ENCODE measurements around the gene HBD. TPM values are rescaled to one million over a fixed set of nuclear protein-coding genes. Genes with fewer than 3 reads are reported as not detected.

The HBD gene
- total RNA-seq, 1 experiment from 2014 or later = not detected

DNA sequence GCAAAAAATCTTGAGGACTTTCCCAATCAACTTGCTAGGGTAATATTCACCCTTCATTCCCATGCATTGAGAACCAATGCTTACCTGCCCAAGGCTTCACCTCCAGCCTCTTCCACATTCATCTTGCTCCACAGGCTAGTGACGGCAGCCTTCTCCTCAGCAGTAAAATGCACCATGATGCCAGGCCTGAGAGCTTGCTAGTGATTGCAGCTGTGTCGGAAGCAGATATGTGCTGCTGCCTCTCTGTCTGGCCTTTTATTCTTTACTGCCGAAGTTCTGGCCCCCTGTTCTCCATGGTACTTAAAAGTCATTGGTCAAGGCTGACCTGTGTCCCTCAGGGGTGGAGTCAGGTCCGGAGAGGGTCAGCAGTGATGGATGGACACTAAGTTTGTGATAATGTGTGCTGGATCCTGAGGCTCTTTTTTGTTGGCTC is 35.4 kb upstream of the HBD start, which contains the start of gene HBE1:
Gene HBE1, minus strand, starts transcription at position 231 of the 433 bp plus-strand sequence. Its CDS starts 55 bp downstream, at position 176.
- Mint-ChIP-seq H3K9me3 (ENCODE audit: unreplicated experiment) (no peaks in the 10 kb centered on the region), H3K36me3 (ENCODE audit: insufficient read depth, unreplicated experiment) (no peaks in the 10 kb centered on the region), H3K27ac (ENCODE audit: unreplicated experiment) (no peak within 1 kb of the TSS), H3K4me1 (ENCODE audit: low read depth, unreplicated experiment) (no peaks in the 10 kb centered on the region), H3K4me3 (ENCODE audit: unreplicated experiment) (no peak within 1 kb of the TSS), H3K27me3 (ENCODE audit: insufficient read depth, unreplicated experiment) (peaks cover 21% of the 10 kb centered on the region)
- no TSS peak for BruUV-seq (replicated peaks)
- TF ChIP-seq, protein P1, sequence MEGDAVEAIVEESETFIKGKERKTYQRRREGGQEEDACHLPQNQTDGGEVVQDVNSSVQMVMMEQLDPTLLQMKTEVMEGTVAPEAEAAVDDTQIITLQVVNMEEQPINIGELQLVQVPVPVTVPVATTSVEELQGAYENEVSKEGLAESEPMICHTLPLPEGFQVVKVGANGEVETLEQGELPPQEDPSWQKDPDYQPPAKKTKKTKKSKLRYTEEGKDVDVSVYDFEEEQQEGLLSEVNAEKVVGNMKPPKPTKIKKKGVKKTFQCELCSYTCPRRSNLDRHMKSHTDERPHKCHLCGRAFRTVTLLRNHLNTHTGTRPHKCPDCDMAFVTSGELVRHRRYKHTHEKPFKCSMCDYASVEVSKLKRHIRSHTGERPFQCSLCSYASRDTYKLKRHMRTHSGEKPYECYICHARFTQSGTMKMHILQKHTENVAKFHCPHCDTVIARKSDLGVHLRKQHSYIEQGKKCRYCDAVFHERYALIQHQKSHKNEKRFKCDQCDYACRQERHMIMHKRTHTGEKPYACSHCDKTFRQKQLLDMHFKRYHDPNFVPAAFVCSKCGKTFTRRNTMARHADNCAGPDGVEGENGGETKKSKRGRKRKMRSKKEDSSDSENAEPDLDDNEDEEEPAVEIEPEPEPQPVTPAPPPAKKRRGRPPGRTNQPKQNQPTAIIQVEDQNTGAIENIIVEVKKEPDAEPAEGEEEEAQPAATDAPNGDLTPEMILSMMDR (IDR thresholded peaks at IDR 0.05; ENCODE audit: insufficient read depth in 1 of 2, low read depth in 1 of 2, low read length in 1 of 2, severe bottlenecking in 1 of 2, unreplicated experiment in 1 of 2) = no peak
- ChIA-PET CTCF (no interaction called here), POLR2A (no interaction called here)
- no peaks in the 10 kb centered on the region; the same call in 1 of the 2 replicates for H3K27me3 ChIP-seq (replicated peaks; ENCODE audit: control insufficient read depth, insufficient read depth, low read length)
- no peak for DNase-seq
- no peaks in the 10 kb centered on the region for H3K9me3 ChIP-seq
- intact Hi-C loops (cut with micrococcal nuclease; ENCODE audit: unreplicated experiment) = no loop called here
- no peaks in the 10 kb centered on the region for H3K4me1 ChIP-seq
- H3K4me3 ChIP-seq (ENCODE audit: low read depth, low read length) = no peak within 1 kb of the TSS
- no peaks in the 10 kb centered on the region for H3K36me3 ChIP-seq (ENCODE audit: control insufficient read depth, insufficient read depth, low read length)

- ChIA-PET CTCF (no interaction called here), POLR2A (no interaction called here)
- intact Hi-C loops (cut with micrococcal nuclease; ENCODE audit: unreplicated experiment) = no loop called here
Measured at GRCh38 chr11:5267033-5267563, 32.8 kb upstream of the HBD start.

DNA sequence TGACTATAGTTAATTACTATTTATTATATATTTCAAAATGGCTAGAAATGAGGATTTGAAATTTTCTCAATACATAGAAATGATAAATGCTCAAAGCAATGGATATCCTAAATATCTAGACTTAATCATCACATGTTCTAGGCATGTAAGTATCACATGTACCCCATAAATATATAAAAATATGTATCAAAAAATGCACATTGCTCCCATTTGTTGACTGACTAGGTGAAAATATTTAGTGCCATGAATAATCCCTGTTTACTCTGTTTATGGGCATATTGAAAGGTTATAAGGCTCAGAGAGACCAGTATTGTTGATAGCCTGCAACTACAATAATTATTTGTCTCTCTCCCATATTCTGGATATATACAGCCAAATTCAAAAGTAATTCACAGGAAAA is 32.3 kb upstream of the HBD start:
- no peak overlapping the region for H3K4me3 Mint-ChIP-seq (ENCODE audit: unreplicated experiment)
- Histone ChIP-seq H3K4me3 (ENCODE audit: low read depth, low read length) (no peak overlapping the region), H3K9me3 (no peaks in the 10 kb centered on the region), H3K4me1 (no peaks in the 10 kb centered on the region), H3K36me3 (ENCODE audit: control insufficient read depth, insufficient read depth, low read length) (no peaks in the 10 kb centered on the region), H3K27me3 (replicated peaks; ENCODE audit: control insufficient read depth, insufficient read depth, low read length) (no peaks in the 10 kb centered on the region; the same call in 1 of the 2 replicates)
- no peaks in the 10 kb centered on the region for H3K9me3 Mint-ChIP-seq (ENCODE audit: unreplicated experiment)
- H3K4me1 Mint-ChIP-seq (ENCODE audit: low read depth, unreplicated experiment) = no peaks in the 10 kb centered on the region
- CTCF ChIA-PET = no interaction called here
- POLR2A ChIA-PET = no interaction called here
- BruUV-seq (replicated peaks) = no TSS peak
- H3K36me3 Mint-ChIP-seq (ENCODE audit: insufficient read depth, unreplicated experiment) = no peaks in the 10 kb centered on the region
- DNase-seq = no peak
- TF ChIP-seq, protein P1 (IDR thresholded peaks at IDR 0.05; ENCODE audit: insufficient read depth in 1 of 2, low read depth in 1 of 2, low read length in 1 of 2, severe bottlenecking in 1 of 2, unreplicated experiment in 1 of 2) = no peak
- peaks cover 24% of the 10 kb centered on the region for H3K27me3 Mint-ChIP-seq (ENCODE audit: insufficient read depth, unreplicated experiment)
- intact Hi-C loops (cut with micrococcal nuclease; ENCODE audit: unreplicated experiment) = no loop called here
- no peak overlapping the region for H3K27ac Mint-ChIP-seq (ENCODE audit: unreplicated experiment)

More at GRCh38 chr11:5267033-5267563, 32.8 kb upstream of the HBD start:
- Histone ChIP-seq H3K36me3 (ENCODE audit: control insufficient read depth, insufficient read depth, low read length) (no peaks in the 10 kb centered on the region), H3K4me1 (no peaks in the 10 kb centered on the region), H3K4me3 (ENCODE audit: low read depth, low read length) (no peak overlapping the region), H3K9me3 (no peaks in the 10 kb centered on the region), H3K27me3 (replicated peaks; ENCODE audit: control insufficient read depth, insufficient read depth, low read length) (no peaks in the 10 kb centered on the region; the same call in 1 of the 2 replicates)
- Mint-ChIP-seq H3K4me3 (ENCODE audit: unreplicated experiment) (no peak overlapping the region), H3K4me1 (ENCODE audit: low read depth, unreplicated experiment) (no peaks in the 10 kb centered on the region), H3K27ac (ENCODE audit: unreplicated experiment) (no peak overlapping the region), H3K27me3 (ENCODE audit: insufficient read depth, unreplicated experiment) (peaks cover 24% of the 10 kb centered on the region), H3K9me3 (ENCODE audit: unreplicated experiment) (no peaks in the 10 kb centered on the region), H3K36me3 (ENCODE audit: insufficient read depth, unreplicated experiment) (no peaks in the 10 kb centered on the region)
- no TSS peak for BruUV-seq (replicated peaks)
- no peak for DNase-seq
- TF ChIP-seq, protein P1 (IDR thresholded peaks at IDR 0.05; ENCODE audit: insufficient read depth in 1 of 2, low read depth in 1 of 2, low read length in 1 of 2, severe bottlenecking in 1 of 2, unreplicated experiment in 1 of 2) = no peak

Measured in Caco-2 (cell line).